HG03135 (cell line): Measurements from ENCODE around the gene MECP2.
A peak's percentile ranks its signal among the peaks of the same experiment; 100 is the strongest.

ENCODE experiments used
- ATAC-seq: cut with Tn5 transposase; IDR thresholded peaks from one replicate; pipeline ENCODE4 v1.9.1; 2021; ENCODE audit warnings: mild to moderate bottlenecking, moderate library complexity; ENCODE audit not compliant: unreplicated experiment

The MECP2 gene

DNA sequence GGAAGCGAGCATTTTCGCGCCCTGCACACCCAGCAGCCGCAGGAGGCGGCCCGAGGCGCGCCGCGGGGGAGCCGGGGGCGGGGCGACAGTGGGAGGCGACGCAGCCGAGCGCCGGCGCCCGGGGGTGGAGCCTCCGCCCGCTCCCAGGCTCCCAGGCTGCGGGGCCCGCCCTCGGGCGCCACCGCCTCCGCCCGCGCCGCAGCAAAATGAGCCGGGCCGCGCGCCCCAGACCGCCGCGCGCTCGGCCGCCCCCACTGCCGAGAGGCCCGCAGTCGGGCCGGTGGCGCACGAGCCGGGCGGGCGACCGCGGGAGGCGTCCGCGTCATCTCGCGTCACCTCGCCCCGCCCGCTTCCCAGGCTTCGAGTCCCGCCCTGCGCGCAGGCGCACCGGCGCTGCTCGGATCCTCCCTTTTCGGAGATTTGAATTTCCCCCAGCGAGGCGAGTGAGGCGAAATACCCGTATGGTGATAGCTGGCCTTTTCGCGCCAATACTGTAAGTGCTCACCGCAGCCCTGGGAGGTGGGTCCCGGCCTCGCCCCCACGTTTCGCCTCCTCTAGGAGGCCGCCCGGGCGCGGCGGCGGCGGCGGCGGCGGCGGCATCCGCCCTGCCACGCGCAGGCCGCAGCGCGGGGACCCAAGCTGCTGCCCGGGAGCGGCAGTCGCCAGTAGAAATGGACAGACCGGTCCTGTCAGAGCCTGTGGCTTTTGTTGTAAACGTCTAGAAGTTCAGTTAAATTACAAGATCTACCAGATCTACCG is 125.0 kb downstream of the MECP2 start, which contains the start of gene TMEM187:
Gene TMEM187, plus strand, starts transcription at position 387 of the 759 bp plus-strand sequence. CDS start 9,309 bp downstream, outside the sequence.
- peak; percentile 53 for ATAC-seq
